Neutrophil (primary cell): ENCODE data around the gene APOBEC3F.

ENCODE experiments used
- H3K27ac ChIP-seq: fragments of 200-600 bp; sonication (generic); 2 replicates; pipeline ENCODE4 v1.5.1; 2016; ENCODE audit warnings: mild to moderate bottlenecking, moderate library complexity
- H3K27me3 ChIP-seq: fragments of 200-600 bp; sonication (generic); 2 replicates; pipeline ENCODE4 v1.6.0; 2016; ENCODE audit warnings: mild to moderate bottlenecking
- H3K36me3 ChIP-seq: fragments of 200-600 bp; sonication (generic); 2 replicates; pipeline ENCODE4 v1.5.1; 2017
- H3K4me1 ChIP-seq, 2 experiments: fragments of 200-600 bp in 1 of 2; sonication (generic) in 1 of 2; 1 replicate in 1 of 2; 2 replicates in 1 of 2; pipeline versions ENCODE4 v1.5.1 to v1.6.1; 2013 to 2016; ENCODE audit warnings: low read depth in 1 of 2, low read length in 1 of 2, mild to moderate bottlenecking in 1 of 2, moderate library complexity in 1 of 2; ENCODE audit not compliant: control insufficient read depth in 1 of 2, insufficient read depth in 1 of 2
- H3K4me3 ChIP-seq, 2 experiments: fragments of 200-600 bp in 1 of 2; sonication (generic) in 1 of 2; 1 replicate in 1 of 2; 2 replicates in 1 of 2; pipeline ENCODE4 v1.5.1; 2013 to 2016; ENCODE audit warnings: low read depth in 1 of 2, low read length in 1 of 2, mild to moderate bottlenecking in 1 of 2, moderate library complexity in 1 of 2
- H3K9me3 ChIP-seq: fragments of 200-600 bp; sonication (generic); 2 replicates; pipeline ENCODE4 v1.5.1; 2016
- CTCF ChIP-seq: fragments of 200-600 bp; sonication (generic); IDR thresholded peaks from 2 replicates; pipeline ENCODE4 v1.5.1; 2016; ENCODE audit warnings: antibody characterized with exemption

Gene APOBEC3F

GRCh38 chr22:39089928-39090327, 49.3 kb downstream of the APOBEC3F start:
- H3K36me3 ChIP-seq, result peaks cover 13% of the 10 kb centered on the region
- no peaks in the 10 kb centered on the region for H3K9me3 ChIP-seq
- TF ChIP-seq CTCF, result no peak
- H3K27ac ChIP-seq, result peak overlapping the region; percentile 86
- no peaks in the 10 kb centered on the region for H3K27me3 ChIP-seq
- H3K4me3 ChIP-seq, result no peak overlapping the region
- H3K4me1 ChIP-seq, result peaks cover 51 to 53% of the 10 kb centered on the region in 2 experiments

- H3K27me3 ChIP-seq, result no peaks in the 10 kb centered on the region
- H3K36me3 ChIP-seq, result peaks cover 13% of the 10 kb centered on the region
- H3K4me1 ChIP-seq, result peaks cover 55 to 58% of the 10 kb centered on the region in 2 experiments
- H3K27ac ChIP-seq, result peak overlapping the region; percentile 86
- no peaks in the 10 kb centered on the region for H3K9me3 ChIP-seq
- H3K4me3 ChIP-seq, result no peak overlapping the region
- no peak for TF ChIP-seq CTCF
Observed at GRCh38 chr22:39090426-39091064, 49.9 kb downstream of the APOBEC3F start.

- no peak for TF ChIP-seq CTCF
- Histone ChIP-seq H3K27ac (peak overlapping the region; percentile 86), H3K4me1 (peaks cover 55 to 66% of the 10 kb centered on the region in 2 experiments), H3K9me3 (no peaks in the 10 kb centered on the region), H3K27me3 (no peaks in the 10 kb centered on the region), H3K4me3 (no peak overlapping the region), H3K36me3 (peaks cover 9% of the 10 kb centered on the region)
Observed at GRCh38 chr22:39091126-39092081, 50.7 kb downstream of the APOBEC3F start.

GRCh38 chr22:39092111-39092862, 51.6 kb downstream of the APOBEC3F start:
- Histone ChIP-seq H3K4me1 (peaks cover 62 to 74% of the 10 kb centered on the region in 2 experiments), H3K27ac (peak overlapping the region; percentile 86), H3K27me3 (no peaks in the 10 kb centered on the region), H3K36me3 (peaks cover 1% of the 10 kb centered on the region), H3K9me3 (no peaks in the 10 kb centered on the region), H3K4me3 (peak overlapping the region in 1 of 2 experiments; percentile 0)
- no peak for TF ChIP-seq CTCF

- Histone ChIP-seq H3K4me1 (peaks cover 67 to 82% of the 10 kb centered on the region in 2 experiments), H3K36me3 (no peaks in the 10 kb centered on the region), H3K27me3 (no peaks in the 10 kb centered on the region), H3K4me3 (peak overlapping the region in 1 of 2 experiments; percentile 3), H3K27ac (peak overlapping the region; percentile 79), H3K9me3 (no peaks in the 10 kb centered on the region)
- no peak for TF ChIP-seq CTCF
Observed at GRCh38 chr22:39094717-39095389, 54.2 kb downstream of the APOBEC3F start.
